ENCODE results near the gene PLXDC2. TPM values are rescaled to one million over a fixed set of nuclear protein-coding genes. Genes with fewer than 3 reads are reported as not detected.

PLXDC2 gene
- total RNA-seq, 1 experiment from 2014 or later: 0.21 TPM

- in situ Hi-C loops (cut with HindIII; ENCODE audit: low pct_unique_long_range_greater_than_20kb, low sequenced_read_pairs) (no loop called here), intact Hi-C loops (cut with micrococcal nuclease; ENCODE audit: unreplicated experiment) (no loop called here)
- Histone ChIP-seq H3K4me3 (ENCODE audit: low read depth in 2 of 2, low read length in 2 of 2) (no peak overlapping the region), H3K36me3 (ENCODE audit: control insufficient read depth, insufficient read depth, low read length) (no peaks in the 10 kb centered on the region), H3K9me3 (ENCODE audit: control insufficient read depth, insufficient read depth, low read depth, low read length) (no peaks in the 10 kb centered on the region), H3K27me3 (ENCODE audit: control insufficient read depth, insufficient read depth, low read length) (no peaks in the 10 kb centered on the region), H3K4me1 (ENCODE audit: control insufficient read depth, insufficient read depth, low read length) (no peaks in the 10 kb centered on the region), H3K27ac (ENCODE audit: low read length) (no peak overlapping the region)
- no TSS peak for BruUV-seq (replicated peaks)
- ChIA-PET CTCF (no interaction called here), POLR2A (no interaction called here)
- no peak for ATAC-seq
- TF ChIP-seq POLR2AphosphoS5 (IDR thresholded peaks at IDR 0.05; ENCODE audit: low read depth, low read length) (no peak), REST (IDR thresholded peaks at IDR 0.05; ENCODE audit: insufficient read depth in 1 of 2, low read depth in 2 of 2, low read length in 1 of 2) (no peak), SIN3A (IDR thresholded peaks at IDR 0.05; ENCODE audit: borderline replicate concordance, insufficient read depth, low read depth, low read length) (no peak), TCF7L2 (IDR thresholded peaks at IDR 0.05; ENCODE audit: low read depth, low read length) (no peak), CTCF (IDR thresholded peaks at IDR 0.05) (no peak)
- DNase-seq (ENCODE audit: low read depth, low spot score): no peak
Measured at GRCh38 chr10:20115894-20116293, 299.7 kb downstream of the PLXDC2 start.

- no peak overlapping the region for H3K27ac ChIP-seq (ENCODE audit: low read length)
- no peak for ATAC-seq
- ChIA-PET CTCF (no interaction called here), POLR2A (no interaction called here)
- H3K27me3 ChIP-seq (ENCODE audit: control insufficient read depth, insufficient read depth, low read length): no peaks in the 10 kb centered on the region
- in situ Hi-C loops (cut with HindIII; ENCODE audit: low pct_unique_long_range_greater_than_20kb, low sequenced_read_pairs): no loop called here
- no peaks in the 10 kb centered on the region for H3K4me1 ChIP-seq (ENCODE audit: control insufficient read depth, insufficient read depth, low read length)
- TF ChIP-seq CTCF (IDR thresholded peaks at IDR 0.05): no peak
- no peak for TF ChIP-seq TCF7L2 (IDR thresholded peaks at IDR 0.05; ENCODE audit: low read depth, low read length)
- TF ChIP-seq REST (IDR thresholded peaks at IDR 0.05; ENCODE audit: insufficient read depth in 1 of 2, low read depth in 2 of 2, low read length in 1 of 2): no peak
- no peak for TF ChIP-seq POLR2AphosphoS5 (IDR thresholded peaks at IDR 0.05; ENCODE audit: low read depth, low read length)
- TF ChIP-seq SIN3A (IDR thresholded peaks at IDR 0.05; ENCODE audit: borderline replicate concordance, insufficient read depth, low read depth, low read length): no peak
- no peaks in the 10 kb centered on the region for H3K9me3 ChIP-seq (ENCODE audit: control insufficient read depth, insufficient read depth, low read depth, low read length)
- BruUV-seq (replicated peaks): no TSS peak
- intact Hi-C loops (cut with micrococcal nuclease; ENCODE audit: unreplicated experiment): no loop called here
- no peaks in the 10 kb centered on the region for H3K36me3 ChIP-seq (ENCODE audit: control insufficient read depth, insufficient read depth, low read length)
- no peak for DNase-seq (ENCODE audit: low read depth, low spot score)
- H3K4me3 ChIP-seq (ENCODE audit: low read depth in 2 of 2, low read length in 2 of 2): no peak overlapping the region
Measured at GRCh38 chr10:20117471-20117870, 301.2 kb downstream of the PLXDC2 start.

Data from Panc1 (cell line).